Measurements from ENCODE around the gene BICD1. TPM values are rescaled to one million over a fixed set of nuclear protein-coding genes. Genes with fewer than 3 reads are reported as not detected.

BICD1 gene
- total RNA-seq, 4 donors from 2014 or later, result 1.5 to 4.5 (median 2.4) TPM

DNA sequence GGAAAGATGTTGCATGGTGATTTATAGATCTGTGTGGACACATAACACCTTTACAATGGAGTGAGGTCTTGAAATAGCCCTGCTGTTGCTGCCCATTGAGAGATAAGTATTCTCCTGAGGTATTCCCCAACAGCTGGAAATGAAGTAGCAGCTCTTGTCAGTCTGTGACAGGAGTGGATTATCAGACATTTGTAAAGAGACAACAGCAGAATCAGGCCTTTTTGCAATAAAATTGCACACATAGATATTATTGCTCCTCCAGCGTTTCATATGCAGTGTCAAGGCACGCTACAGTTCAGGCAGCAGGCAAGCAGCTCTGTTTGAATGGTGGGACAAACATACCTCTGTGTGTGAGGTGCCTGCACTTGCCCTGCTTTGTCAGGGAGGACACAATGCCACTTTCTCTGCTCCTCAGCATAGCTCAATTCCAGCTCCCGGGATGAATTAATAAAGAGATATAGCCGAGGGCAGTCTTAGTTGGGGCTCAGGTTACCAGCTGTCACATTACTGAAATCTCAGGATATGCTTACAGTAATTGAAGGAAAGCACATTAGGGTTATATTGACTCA is 49.4 kb downstream of the BICD1 start:
- TF ChIP-seq, protein P1, sequence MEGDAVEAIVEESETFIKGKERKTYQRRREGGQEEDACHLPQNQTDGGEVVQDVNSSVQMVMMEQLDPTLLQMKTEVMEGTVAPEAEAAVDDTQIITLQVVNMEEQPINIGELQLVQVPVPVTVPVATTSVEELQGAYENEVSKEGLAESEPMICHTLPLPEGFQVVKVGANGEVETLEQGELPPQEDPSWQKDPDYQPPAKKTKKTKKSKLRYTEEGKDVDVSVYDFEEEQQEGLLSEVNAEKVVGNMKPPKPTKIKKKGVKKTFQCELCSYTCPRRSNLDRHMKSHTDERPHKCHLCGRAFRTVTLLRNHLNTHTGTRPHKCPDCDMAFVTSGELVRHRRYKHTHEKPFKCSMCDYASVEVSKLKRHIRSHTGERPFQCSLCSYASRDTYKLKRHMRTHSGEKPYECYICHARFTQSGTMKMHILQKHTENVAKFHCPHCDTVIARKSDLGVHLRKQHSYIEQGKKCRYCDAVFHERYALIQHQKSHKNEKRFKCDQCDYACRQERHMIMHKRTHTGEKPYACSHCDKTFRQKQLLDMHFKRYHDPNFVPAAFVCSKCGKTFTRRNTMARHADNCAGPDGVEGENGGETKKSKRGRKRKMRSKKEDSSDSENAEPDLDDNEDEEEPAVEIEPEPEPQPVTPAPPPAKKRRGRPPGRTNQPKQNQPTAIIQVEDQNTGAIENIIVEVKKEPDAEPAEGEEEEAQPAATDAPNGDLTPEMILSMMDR (IDR thresholded peaks at IDR 0.05), result no peak
- TF ChIP-seq POLR2A (IDR thresholded peaks at IDR 0.05), result no peak
- H3K4me3 ChIP-seq (ENCODE audit: low read depth, poor library complexity, severe bottlenecking), result no peak overlapping the region
- intact Hi-C loops (cut with DNase I; ENCODE audit: low total_unique reads), result no loop called here
- WGBS, 2 donors, result 29 to 48% methylated on average over 4 of the region's 4 CpGs
- DNase-seq (ENCODE audit: low spot score in 2 of 2), result no peak

DNA sequence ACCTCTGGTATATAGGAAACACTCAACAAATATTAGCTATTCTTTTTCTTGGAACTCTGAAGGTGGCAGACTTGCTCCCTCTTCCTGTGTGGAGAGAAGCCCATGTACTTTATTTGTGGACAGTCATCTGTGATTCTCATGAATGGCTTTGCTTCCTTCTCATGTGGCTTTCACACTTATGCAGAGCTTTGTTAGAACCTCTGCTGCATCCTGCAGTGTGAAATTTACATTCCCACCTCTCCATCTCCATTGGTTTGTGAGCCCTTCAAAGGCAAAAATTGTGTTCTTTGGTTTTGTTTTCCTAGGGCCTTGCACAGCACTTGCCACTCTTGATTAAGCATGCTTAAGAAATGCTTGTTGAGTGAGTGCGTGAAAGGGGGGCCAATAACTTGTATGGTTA is 51.9 kb downstream of the BICD1 start:
- intact Hi-C loops (cut with DNase I; ENCODE audit: low total_unique reads), result no loop called here
- TF ChIP-seq, protein P1 (IDR thresholded peaks at IDR 0.05), result no peak
- TF ChIP-seq POLR2A (IDR thresholded peaks at IDR 0.05), result no peak
- H3K4me3 ChIP-seq (ENCODE audit: low read depth, poor library complexity, severe bottlenecking), result no peak overlapping the region
- DNase-seq (ENCODE audit: low spot score in 2 of 2), result no peak
- 100% methylated on average over 1 of the region's 1 CpG for WGBS, 2 donors

DNA sequence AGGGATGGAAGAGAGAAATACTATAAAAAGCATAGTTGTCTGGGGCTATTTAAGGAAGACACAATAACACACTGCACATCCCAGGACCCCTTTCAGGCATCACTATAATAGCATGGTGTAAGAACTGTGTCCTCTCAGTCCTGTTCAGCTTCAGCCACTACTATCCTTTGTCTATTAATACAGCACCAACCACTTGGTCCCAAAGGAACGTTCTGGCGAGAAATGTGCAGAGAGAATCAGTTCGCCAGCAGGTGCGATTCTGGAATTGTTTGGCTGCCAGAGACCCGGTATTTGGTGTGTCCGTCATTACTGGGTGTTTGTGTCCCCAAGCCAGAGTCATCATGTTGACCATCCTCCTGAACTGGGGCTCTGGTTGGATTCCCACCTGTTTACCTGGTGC is 52.7 kb downstream of the BICD1 start:
- TF ChIP-seq, protein P1 (IDR thresholded peaks at IDR 0.05), result no peak
- TF ChIP-seq POLR2A (IDR thresholded peaks at IDR 0.05), result no peak
- intact Hi-C loops (cut with DNase I; ENCODE audit: low total_unique reads), result no loop called here
- H3K4me3 ChIP-seq (ENCODE audit: low read depth, poor library complexity, severe bottlenecking), result no peak overlapping the region
- 95 to 96% methylated on average over 6 of the region's 6 CpGs for WGBS, 2 donors
- no peak for DNase-seq (ENCODE audit: low spot score in 2 of 2)

DNA sequence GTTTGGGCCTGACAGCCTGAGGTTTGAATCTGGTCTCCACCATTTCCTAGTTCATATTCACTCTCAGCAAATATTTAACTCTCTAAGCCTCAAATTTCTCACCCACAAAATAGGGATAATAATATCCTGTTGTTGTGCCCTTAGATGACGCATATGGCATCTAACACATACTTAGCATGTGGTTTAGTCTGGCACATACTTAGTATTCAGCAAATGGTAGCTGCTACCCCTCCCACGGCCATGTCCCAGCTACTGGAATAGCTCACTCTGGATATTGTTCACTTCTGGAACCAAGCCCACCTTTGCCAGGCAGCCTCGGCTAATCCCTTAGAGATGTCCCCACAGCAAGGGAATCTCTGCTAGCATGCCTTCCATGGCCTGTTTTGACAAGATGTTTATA is 53.3 kb downstream of the BICD1 start:
- no peak for TF ChIP-seq POLR2A (IDR thresholded peaks at IDR 0.05)
- 51 to 67% methylated on average over 3 of the region's 3 CpGs for WGBS, 2 donors
- no peak overlapping the region for H3K4me3 ChIP-seq (ENCODE audit: low read depth, poor library complexity, severe bottlenecking)
- no peak for DNase-seq (ENCODE audit: low spot score in 2 of 2)
- intact Hi-C loops (cut with DNase I; ENCODE audit: low total_unique reads), result no loop called here

DNA sequence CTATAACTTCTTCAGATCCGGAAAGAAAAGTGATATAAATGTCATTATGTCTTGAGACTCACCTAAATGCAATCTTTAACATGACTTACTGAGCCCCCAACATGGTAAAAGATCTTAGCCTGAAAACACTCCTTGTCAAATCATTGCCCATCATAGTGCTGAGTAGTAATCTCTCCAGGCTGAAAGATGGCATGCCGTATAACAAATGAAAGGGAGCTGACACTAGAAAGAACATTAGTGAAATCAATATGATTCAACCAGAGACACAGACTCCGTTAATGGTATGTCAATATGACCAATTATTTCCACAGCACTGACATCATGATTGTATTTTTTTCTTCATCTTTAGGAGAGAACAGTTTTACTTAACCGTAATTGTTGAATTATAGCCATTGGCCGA is 54.4 kb downstream of the BICD1 start:
- intact Hi-C loops (cut with DNase I; ENCODE audit: low total_unique reads), result no loop called here
- H3K4me3 ChIP-seq (ENCODE audit: low read depth, poor library complexity, severe bottlenecking), result no peak overlapping the region
- WGBS, 2 donors, result 88 to 91% methylated on average over 5 of the region's 5 CpGs
- DNase-seq (ENCODE audit: low spot score in 2 of 2), result no peak
- TF ChIP-seq, protein P1 (IDR thresholded peaks at IDR 0.05), result no peak

DNA sequence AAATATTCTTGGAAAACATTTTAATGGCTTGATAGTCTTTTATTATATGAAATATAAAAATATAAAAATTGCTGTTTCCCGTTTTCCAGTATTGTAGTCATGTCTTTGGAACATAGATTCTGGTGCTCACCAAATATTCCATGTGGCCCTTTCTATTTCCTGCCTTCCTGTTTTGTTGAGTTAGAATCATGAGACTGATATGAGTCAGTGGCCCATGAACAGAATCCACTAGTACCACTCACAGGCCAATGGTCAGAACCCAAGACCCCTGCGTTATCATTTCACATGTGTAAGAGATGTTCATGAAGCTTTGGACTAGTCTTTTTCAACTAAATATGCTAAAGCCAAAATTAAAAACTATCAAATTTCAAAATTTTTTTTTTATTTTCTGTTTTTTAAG is 56.9 kb downstream of the BICD1 start:
- no peak for DNase-seq (ENCODE audit: low spot score in 2 of 2)
- intact Hi-C loops (cut with DNase I; ENCODE audit: low total_unique reads), result no loop called here
- no peak for TF ChIP-seq POLR2A (IDR thresholded peaks at IDR 0.05)
- TF ChIP-seq, protein P1 (IDR thresholded peaks at IDR 0.05), result no peak
- 89 to 90% methylated on average over 2 of the region's 2 CpGs for WGBS, 2 donors
- no peak overlapping the region for H3K4me3 ChIP-seq (ENCODE audit: low read depth, poor library complexity, severe bottlenecking)
